GM18870 (cell line): ENCODE data around the gene TGM3.
A peak's percentile ranks its signal among the peaks of the same experiment; 100 is the strongest.

ENCODE experiments used
- ATAC-seq: cut with Tn5 transposase; IDR thresholded peaks from one replicate; pipeline ENCODE4 v1.9.1; 2021; ENCODE audit warnings: moderate library complexity; ENCODE audit not compliant: unreplicated experiment

The TGM3 gene

DNA sequence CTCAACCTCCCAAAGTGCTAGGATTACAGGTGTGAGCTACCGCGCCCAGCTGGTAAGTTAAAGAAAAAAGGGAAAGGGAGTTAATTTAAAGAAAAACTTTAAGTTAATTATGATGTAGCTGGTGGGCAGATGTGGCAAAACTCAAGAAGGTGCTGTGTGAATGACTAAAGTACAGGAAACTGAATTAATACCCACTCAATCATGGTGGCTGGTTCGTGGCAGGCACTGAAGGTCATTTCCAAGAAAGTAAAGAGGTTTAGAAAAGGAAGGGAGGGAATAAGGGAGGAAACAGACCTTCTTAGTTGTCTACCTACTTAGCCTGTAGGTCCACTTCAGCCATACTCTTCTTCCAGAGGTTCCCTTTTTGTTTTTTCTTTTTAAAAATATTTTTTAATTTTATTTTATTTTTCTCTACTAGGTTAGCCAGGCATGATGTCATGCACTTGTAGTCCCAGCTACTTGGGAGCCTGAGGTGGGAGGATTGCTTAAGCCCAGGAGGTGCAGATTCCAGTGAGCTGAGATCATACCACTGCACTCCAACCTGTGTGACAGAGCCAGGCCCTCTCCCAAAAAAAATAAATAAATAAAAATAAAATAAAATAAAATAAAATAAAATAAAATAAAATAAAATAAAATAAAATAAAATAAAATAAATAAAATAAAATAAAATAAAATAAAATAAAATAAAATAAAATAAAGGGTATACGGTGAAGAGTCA lies 11.9 kb upstream of the TGM3 start:
- ATAC-seq: no peak

GRCh38 chr20:2285193-2285592 lies 10.6 kb upstream of the TGM3 start:
- no peak for ATAC-seq

- ATAC-seq: no peak
Observed at GRCh38 chr20:2285613-2286012, 10.2 kb upstream of the TGM3 start.

DNA sequence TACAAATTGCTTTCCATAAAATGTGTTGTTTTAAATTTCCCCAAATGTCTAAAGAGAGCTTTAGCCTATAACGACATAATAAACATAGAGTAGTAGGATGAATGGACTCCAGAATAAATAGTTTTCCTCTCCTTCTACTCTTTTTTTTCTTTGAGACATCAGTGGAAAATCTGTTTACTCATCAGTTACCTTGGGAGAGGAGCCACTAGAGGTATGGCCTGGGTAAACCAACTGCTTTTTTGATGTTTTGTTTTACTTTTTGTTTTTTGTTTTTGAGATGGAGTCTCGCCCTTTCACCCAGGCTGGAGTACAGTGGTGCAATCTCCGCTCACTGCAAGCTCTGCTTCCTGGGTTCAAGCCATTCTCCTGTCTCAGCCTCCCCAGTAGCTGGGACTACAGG lies 8.3 kb upstream of the TGM3 start:
- ATAC-seq: no peak

DNA sequence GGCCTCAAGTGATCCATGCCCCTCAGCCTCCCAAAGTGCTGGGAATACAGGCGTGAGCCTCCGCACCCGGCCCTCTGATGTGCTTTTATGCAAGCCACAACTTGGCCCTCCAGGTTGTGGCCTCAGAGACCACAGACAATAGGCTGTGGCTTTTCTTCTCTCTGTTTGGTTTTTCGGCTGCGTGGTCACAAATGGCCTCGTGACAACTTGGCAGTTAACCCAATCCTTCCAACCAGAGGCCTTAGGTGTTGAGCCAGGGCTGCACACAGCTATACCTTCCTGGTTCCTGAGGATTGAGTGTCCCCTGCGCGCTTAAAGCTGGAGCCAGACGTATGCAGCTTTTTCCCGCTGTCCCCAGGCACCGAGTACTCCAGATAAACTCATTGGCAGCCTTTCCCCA lies 6.3 kb upstream of the TGM3 start:
- ATAC-seq: no peak

DNA sequence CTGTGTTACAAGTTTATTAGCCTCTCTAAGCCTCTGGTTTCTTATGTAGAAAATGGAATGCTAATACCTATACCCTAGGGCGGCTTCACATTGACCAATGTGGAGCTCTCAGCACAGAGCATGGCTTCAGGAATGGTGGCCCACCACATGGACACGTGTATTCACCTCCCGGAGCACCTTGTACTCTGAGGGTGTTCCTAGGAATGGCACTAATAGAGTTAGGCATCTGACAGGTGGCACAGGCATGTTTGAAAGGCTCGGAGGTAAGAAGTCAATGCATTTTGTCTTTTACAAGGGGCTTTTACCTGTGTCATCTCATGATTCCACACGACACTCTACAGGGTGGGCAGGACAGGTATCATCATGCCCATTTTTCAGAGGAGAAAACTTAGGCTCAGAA lies 5.3 kb upstream of the TGM3 start:
- no peak for ATAC-seq

DNA sequence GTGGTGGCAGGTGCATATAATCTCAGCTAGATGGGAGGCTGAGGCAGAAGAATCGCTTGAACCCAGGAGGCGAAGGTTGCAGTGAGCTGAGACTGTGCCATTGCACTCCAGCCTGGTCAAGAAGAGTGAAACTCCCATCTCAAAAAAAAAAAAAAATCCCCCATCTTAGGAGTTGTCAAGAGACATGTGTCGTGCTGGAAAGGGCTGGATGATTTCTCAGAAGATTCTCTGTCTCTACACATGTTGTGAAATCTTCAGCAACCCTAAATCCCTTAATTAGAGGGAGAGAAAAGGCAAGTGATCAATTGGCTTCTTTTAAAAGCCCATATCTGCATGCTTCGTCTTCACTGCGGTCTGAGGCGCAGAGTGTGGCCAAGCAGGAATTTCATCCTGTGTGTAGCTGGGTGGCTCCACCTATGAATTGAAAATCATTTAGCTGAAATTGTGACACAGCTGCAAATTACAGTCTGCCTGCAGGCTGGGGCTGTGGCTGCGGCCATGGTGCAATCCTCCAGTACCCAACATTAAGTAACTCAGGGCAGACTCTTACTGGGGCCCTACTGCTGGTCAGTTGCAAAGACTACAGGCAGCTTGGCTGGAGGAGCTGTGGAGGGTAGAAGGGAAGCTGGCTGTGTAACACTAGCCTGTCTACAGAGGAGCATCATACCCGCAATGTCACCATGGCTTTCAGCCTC lies 3.2 kb upstream of the TGM3 start:
- ATAC-seq: no peak

DNA sequence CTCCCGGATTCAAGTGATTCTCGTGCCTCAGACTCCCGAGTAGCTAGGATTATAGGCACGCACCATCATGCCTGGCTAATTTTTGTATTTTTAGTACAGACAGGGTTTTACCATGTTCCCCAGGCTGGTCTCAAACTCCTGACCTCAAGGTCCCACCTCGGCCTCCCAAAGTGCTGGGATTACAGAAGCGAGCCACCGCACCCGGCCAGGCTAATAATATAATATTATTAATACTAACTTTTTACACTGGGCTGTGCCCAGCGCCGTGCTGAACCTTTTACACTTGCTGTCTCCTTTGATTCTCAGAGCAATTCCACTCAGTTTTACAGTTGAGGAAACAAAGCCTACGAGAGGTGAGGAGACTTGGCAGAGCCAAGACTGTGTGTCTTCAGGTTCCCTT lies 2.3 kb upstream of the TGM3 start:
- no peak for ATAC-seq

DNA sequence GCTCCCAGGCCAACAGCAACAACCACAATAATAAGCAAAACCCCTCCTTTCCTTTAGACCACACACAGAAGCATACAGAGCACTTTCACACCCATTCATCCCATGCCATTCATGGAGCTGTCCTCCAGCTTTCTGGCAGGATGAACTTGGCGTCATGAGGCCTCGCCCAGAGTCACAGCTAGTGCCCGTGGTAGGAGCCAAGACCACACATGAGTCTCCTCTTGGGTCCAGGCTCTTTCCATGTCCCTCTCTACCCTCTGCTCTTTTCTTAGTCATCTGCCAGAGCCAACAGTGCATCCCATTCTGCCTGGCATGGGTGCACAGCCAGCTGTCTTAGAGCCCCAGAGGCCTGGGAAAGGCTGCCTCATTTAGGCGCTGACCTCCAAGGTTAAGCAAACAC lies 1.8 kb upstream of the TGM3 start:
- ATAC-seq: no peak

- ATAC-seq: no peak
Observed at GRCh38 chr20:2295286-2295685, 515 bp upstream of the TGM3 start.

GRCh38 chr20:2296524-2297356 lies 939 bp downstream of the TGM3 start:
- ATAC-seq: no peak

DNA sequence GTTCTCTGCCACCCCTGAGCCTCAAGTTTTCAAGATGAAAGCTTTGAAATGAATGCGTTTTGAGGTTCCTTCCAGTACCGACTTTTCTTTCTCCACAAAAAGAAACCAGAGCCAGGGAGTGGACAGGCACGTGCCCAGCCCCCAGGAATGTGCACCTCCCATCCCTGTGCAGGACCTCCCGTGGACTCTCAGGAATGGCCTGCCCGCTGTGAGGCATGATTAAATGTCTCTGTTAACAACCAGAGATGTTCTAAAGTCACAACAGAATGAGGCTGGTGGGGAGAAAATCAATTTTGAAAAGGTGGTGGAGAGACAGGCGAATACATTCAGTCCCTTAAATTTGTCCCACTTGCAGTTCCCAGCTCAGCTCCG lies 1.5 kb downstream of the TGM3 start:
- ATAC-seq: no peak

DNA sequence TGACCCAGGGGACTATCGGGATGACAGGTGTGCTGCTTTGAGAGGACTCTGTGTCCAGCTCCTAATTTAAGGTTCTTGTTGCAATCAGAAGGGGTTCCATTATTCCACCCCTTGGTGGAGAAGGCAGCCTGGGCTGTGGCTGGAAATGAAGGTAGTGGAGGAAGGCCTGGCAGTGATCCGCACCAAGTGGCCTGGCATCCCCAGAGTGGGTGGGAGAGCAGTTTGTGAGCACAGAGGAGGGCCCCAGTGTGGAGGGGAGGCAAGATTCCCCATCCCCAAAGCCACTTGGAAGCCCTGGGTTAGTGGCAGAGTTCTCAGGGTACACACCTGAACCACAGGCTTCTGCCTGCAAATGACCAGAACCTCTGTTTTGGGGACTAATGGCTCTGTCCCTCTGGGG lies 2.3 kb downstream of the TGM3 start:
- ATAC-seq: no peak

- no peak for ATAC-seq
Observed at GRCh38 chr20:2298701-2299100, 2.9 kb downstream of the TGM3 start.

DNA sequence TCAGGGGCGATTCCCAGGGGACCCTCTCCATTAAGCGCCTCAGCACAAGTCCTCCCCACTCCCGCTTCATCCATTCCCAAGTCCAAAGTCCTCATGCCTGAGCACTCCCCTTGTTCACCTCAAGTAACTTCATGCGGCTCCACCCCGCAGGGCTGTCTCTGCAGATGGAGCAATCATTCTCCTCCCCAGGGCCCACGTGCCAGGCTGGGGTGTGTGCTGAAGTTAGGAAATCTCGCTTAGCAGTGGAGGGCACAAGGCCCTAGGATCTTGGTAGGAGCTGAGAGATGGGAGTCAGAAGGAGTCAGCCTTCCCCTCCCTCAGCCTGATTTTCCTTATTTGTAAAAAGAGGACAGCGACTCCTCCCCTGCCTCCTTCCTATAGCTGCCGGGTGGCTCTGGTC lies 3.5 kb downstream of the TGM3 start:
- no peak for ATAC-seq

GRCh38 chr20:2300002-2300401 lies 4.2 kb downstream of the TGM3 start:
- no peak for ATAC-seq

- ATAC-seq: no peak
Observed at GRCh38 chr20:2300420-2300819, 4.6 kb downstream of the TGM3 start.

DNA sequence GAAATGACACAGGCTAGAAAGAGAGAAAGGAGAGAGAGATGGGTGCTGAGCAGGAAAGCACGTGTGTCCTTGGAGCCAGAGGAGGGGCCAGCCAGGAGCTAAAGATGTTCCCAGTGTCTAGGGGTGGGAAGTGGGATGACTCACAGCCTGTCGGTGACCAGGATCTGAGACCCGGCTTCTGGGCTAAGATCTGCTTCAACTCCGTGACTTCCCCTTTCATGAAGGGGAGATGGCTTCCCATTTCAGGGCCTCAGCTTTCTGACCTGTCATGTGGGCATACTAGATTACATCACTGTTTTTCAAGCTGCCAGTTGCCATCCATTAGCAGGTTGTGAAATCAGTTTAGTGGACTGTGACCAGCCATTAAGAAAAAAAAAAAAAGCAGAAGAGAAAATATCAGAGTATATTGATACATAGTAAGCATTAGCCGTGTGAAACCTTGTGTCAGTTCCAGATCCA lies 5.4 kb downstream of the TGM3 start:
- ATAC-seq: peak; percentile 76

DNA sequence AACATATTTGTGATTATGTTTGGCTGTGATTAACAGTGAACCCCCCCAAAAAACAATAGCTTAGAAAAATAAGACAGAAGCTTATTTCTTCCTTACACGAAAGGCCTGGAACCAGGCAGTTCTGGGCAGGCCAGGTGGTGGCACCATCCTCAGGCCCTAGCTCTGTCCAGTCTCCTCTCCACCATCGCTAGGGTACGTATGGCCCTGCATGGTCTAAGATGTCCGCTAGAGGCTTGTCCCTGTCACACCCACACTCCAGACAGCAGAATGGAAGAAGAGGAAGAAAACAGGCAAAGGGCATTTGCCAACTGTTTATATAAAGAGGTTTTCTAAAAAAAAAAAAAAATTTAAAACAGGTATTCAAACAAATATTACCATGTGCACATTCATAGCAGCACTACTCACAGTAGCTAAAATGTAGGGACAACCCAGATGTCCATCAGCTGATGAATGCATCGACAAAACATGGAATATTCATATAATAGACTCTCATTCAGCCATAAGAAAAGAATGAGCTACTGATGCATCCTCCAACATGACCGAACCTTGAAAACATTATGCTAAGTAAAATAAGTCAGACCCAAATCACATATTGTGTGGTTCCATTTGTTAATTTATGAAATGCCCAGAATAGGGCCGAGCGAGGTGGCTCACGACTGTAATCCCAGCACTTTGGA lies 6.7 kb downstream of the TGM3 start:
- no peak for ATAC-seq

- no peak for ATAC-seq
Observed at GRCh38 chr20:2303673-2304072, 7.9 kb downstream of the TGM3 start.

DNA sequence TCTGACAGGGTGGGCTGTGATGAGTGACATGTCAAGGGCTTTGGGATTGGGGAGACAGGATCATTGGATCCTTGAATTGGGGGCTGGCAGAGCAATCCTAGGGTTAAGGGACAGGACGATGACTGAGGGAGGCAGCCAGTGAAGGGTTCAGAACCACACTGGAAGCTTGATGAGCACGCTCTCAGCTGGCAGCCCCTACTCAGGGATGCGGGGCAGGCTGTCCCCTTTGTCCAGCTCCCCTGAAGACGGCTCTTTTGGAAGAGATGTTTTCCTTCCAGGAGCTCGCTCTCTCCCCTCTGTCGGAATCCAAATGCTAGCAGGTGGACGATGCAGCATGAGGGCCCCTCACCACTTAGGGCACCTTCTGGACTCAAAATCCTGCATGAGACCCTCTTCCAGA lies 8.4 kb downstream of the TGM3 start:
- ATAC-seq: no peak
